CD8-positive, alpha-beta memory T cell (primary cell): Measurements from ENCODE around the gene SUFU. TPM values are rescaled to one million over a fixed set of nuclear protein-coding genes. Genes with fewer than 3 reads are reported as not detected.

Experiments
- CTCF ChIA-PET: fragments of 350-600 bp; sonication (Branson Sonifier 250); formaldehyde crosslinking; loops from one replicate; lab custom pipeline; 2021; ENCODE audit warnings: antibody characterized with exemption; lab: Charles Lee
- POLR2A ChIA-PET: fragments of 350-600 bp; sonication (Branson Sonifier 250); formaldehyde crosslinking; loops from one replicate; lab custom pipeline; 2021; ENCODE audit warnings: antibody characterized with exemption; lab: Charles Lee
- DNase-seq, 5 donors: peaks; one replicate each; pipeline versions ENCODE4 v3.0.0 to v3.0.0-alpha.2; 2020 to 2022; ENCODE audit warnings: mixed read lengths in 1 of 5
- H3K27ac ChIP-seq: one replicate; pipeline ENCODE4 v1.7.0; 2013; ENCODE audit warnings: low read depth, mild to moderate bottlenecking, low read length, moderate library complexity
- H3K27me3 ChIP-seq: 2 replicates; pipeline ENCODE4 v1.7.0; 2013; ENCODE audit warnings: low read length, mild to moderate bottlenecking; ENCODE audit not compliant: insufficient read depth, poor library complexity, severe bottlenecking
- H3K36me3 ChIP-seq: 2 replicates; pipeline ENCODE4 v1.7.0; 2013; ENCODE audit warnings: mild to moderate bottlenecking, low read length, moderate library complexity; ENCODE audit not compliant: insufficient read depth
- H3K4me1 ChIP-seq: 2 replicates; pipeline ENCODE4 v1.7.0; 2013; ENCODE audit warnings: mild to moderate bottlenecking, low read length, moderate library complexity; ENCODE audit not compliant: insufficient read depth
- H3K4me3 ChIP-seq: 2 replicates; pipeline ENCODE4 v1.7.0; 2013; ENCODE audit warnings: mild to moderate bottlenecking, low read length
- H3K9me3 ChIP-seq: 2 replicates; pipeline ENCODE4 v1.7.0; 2013; ENCODE audit warnings: mild to moderate bottlenecking, low read length
- H3K27ac Mint-ChIP-seq, 8 donors: one replicate each; pipeline ENCODE4 v1.8.0; 2020 to 2021; ENCODE audit warnings: mixed read lengths in 8 of 8, mild to moderate bottlenecking in 6 of 8, inconsistent platforms in 3 of 8, moderate library complexity in 3 of 8
- H3K27me3 Mint-ChIP-seq, 2 donors: one replicate each; pipeline ENCODE4 v1.8.0; 2020 to 2021; ENCODE audit warnings: mixed read lengths in 2 of 2, mild to moderate bottlenecking in 1 of 2, moderate library complexity in 1 of 2
- H3K36me3 Mint-ChIP-seq, 3 donors: one replicate each; pipeline ENCODE4 v1.8.0; 2020 to 2021; ENCODE audit warnings: mixed read lengths in 3 of 3, inconsistent platforms in 1 of 3, mild to moderate bottlenecking in 1 of 3
- H3K4me1 Mint-ChIP-seq, 3 donors: one replicate each; pipeline ENCODE4 v1.8.0; 2020 to 2021; ENCODE audit warnings: mixed read lengths in 3 of 3, inconsistent platforms in 1 of 3, mild to moderate bottlenecking in 1 of 3
- H3K4me3 Mint-ChIP-seq, 7 donors: one replicate each; pipeline ENCODE4 v1.8.0; 2020 to 2021; ENCODE audit warnings: mixed read lengths in 7 of 7, mild to moderate bottlenecking in 6 of 7, moderate library complexity in 4 of 7, inconsistent platforms in 2 of 7
- H3K9me3 Mint-ChIP-seq, 5 donors: one replicate each; pipeline ENCODE4 v1.8.0; 2020 to 2022; ENCODE audit warnings: mixed read lengths in 5 of 5, mild to moderate bottlenecking in 3 of 5, moderate library complexity in 2 of 5, inconsistent platforms in 1 of 5
- polyA plus RNA-seq: library from polyadenylated mRNA; unstranded; fragments of 300-500 nt; fragmentation: Illumina TruSeq; gene quantifications from one replicate; pipeline ENCODE4 v1.2.3, GENCODE V29; 2021
- total RNA-seq, 2 experiments: library from RNA; stranded (reverse); gene quantifications; one replicate each; pipeline ENCODE4 v1.2.3, GENCODE V29; 2021

Gene SUFU
- total and polyA plus RNA-seq, 3 experiments from 2014 or later = 7.5 to 8.3 (median 8.3) TPM

DNA sequence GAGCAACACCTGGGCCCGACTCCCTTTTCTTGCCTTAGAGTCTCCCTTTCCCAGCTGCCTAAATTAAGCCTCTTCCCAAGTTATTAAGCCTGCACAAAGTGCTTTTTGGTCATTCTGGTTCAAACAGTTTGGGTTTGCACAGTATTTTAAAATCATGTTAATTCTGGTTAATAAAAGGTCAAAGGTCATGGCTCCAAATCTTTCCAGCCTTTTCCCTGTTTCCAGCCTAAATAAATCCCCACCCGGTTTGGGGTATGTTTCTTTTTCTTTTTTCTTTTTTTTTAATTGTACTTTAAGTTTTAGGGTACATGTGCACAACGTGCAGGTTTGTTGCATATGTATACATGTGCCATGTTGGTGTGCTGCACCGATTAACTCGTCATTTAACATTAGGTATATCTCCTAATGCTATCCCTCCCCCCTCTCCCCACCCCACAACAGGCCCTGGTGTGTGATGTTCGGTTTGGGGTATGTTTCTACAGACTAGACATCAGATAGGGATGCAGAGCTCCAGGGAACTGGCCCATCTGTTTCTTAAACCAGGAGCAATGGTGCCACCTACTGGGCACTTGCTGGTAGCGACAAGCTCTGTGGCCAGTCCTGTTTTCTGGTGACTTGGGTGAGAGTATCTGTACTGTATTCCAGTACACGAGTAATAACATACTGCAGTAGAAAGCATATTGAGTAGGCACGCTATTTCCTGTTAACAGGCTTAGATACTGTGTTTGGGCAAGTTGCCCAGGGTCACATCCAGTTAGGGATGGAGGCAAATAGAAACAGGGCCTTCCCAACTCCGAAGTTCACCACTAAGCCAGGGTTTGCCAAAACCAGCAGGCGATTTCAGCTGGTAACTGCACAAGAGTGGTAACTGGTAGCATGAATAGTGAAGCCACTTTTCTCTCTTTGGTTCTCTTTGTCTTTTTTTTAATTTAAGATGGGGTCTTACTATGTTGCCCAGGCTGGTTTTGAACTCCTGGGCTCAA lies 80.0 kb downstream of the SUFU start:
- peak; percentile 64 to 87 (median 66) for DNase-seq
- CTCF ChIA-PET = interaction anchor here (0.6 to 4.0 kb wide), 27 partner anchors 9 to 414 kb away, joined by 3 to 36 read pairs (median 4); partner anchors contain the start of genes ACTR1A, ELOVL3, NFKB2 and SUFU

GRCh38 chr10:102585026-102585425 lies 81.3 kb downstream of the SUFU start:
- POLR2A ChIA-PET = interaction anchor here (0.6 kb wide), 1 partner anchor 378 kb away, joined by 3 read pairs; no protein-coding TSS in a partner anchor
- no peak for DNase-seq
- Histone ChIP-seq H3K4me1 (no peaks in the 10 kb centered on the region), H3K36me3 (no peaks in the 10 kb centered on the region), H3K27ac (no peak overlapping the region), H3K9me3 (no peaks in the 10 kb centered on the region), H3K4me3 (no peak overlapping the region), H3K27me3 (no peaks in the 10 kb centered on the region)
- CTCF ChIA-PET = interaction anchor here (1.1 to 3.1 kb wide), 4 partner anchors 106 to 416 kb away, joined by 3 to 10 read pairs (median 6); no protein-coding TSS in a partner anchor
- Mint-ChIP-seq H3K4me3 (no peak overlapping the region), H3K4me1 (peaks cover 0 to 8% (median 6%) of the 10 kb centered on the region in 3 donors), H3K36me3 (no peaks in the 10 kb centered on the region), H3K27me3 (no peaks in the 10 kb centered on the region), H3K9me3 (no peaks in the 10 kb centered on the region), H3K27ac (no peak overlapping the region)

More for the DNA sequence above, 80.0 kb downstream of the SUFU start:
- no peak overlapping the region for H3K4me3 Mint-ChIP-seq
- H3K9me3 Mint-ChIP-seq = no peaks in the 10 kb centered on the region
- H3K36me3 ChIP-seq = no peaks in the 10 kb centered on the region
- H3K27me3 Mint-ChIP-seq = no peaks in the 10 kb centered on the region
- H3K4me3 ChIP-seq = no peak overlapping the region
- H3K4me1 ChIP-seq = no peaks in the 10 kb centered on the region
- H3K36me3 Mint-ChIP-seq = no peaks in the 10 kb centered on the region
- H3K4me1 Mint-ChIP-seq = peaks cover 0 to 12% (median 6%) of the 10 kb centered on the region in 3 donors
- no peak overlapping the region for H3K27ac ChIP-seq
- H3K9me3 ChIP-seq = no peaks in the 10 kb centered on the region
- no peaks in the 10 kb centered on the region for H3K27me3 ChIP-seq
- POLR2A ChIA-PET = interaction anchor here (0.5 to 2.0 kb wide), 6 partner anchors 61 to 354 kb away, joined by 3 to 10 read pairs (median 4); partner anchors contain the start of genes ACTR1A, SUFU and TRIM8
- H3K27ac Mint-ChIP-seq = peak overlapping the region in 4 of 8 donors; percentile 50 to 71 (median 58)

DNA sequence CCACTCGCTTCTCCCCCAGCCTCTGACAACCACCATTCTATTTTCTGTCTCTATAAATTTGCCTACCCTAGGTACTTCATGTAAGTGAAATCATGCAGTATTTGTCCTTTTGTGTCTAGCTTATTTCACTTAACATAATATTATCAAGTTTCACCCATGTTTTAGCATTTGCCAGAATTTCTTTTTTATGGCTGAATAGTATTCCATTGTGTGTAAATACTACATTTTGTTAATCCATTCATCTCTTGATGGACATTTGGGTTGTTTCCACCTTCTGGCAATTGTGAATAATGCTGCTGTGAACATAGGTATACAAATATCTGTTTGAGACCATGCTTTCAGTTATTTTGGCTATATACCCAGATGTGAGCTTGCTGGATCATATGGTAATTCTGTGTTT lies 83.1 kb downstream of the SUFU start:
- no peak for DNase-seq
- Histone ChIP-seq H3K27me3 (no peaks in the 10 kb centered on the region), H3K27ac (no peak overlapping the region), H3K9me3 (no peaks in the 10 kb centered on the region), H3K4me1 (no peaks in the 10 kb centered on the region), H3K36me3 (no peaks in the 10 kb centered on the region), H3K4me3 (no peak overlapping the region)
- peaks cover 0 to 2% (median 0%) of the 10 kb centered on the region in 3 donors for H3K36me3 Mint-ChIP-seq
- POLR2A ChIA-PET = no interaction called here
- H3K4me1 Mint-ChIP-seq = peaks cover 2 to 8% (median 6%) of the 10 kb centered on the region in 3 donors
- no peak overlapping the region for H3K4me3 Mint-ChIP-seq
- H3K27me3 Mint-ChIP-seq = no peaks in the 10 kb centered on the region
- no peaks in the 10 kb centered on the region for H3K9me3 Mint-ChIP-seq
- CTCF ChIA-PET = interaction anchor here (1.3 kb wide), 1 partner anchor 82 kb away, joined by 3 read pairs; no protein-coding TSS in a partner anchor
- H3K27ac Mint-ChIP-seq = peak overlapping the region in 1 of 8 donors; percentile 29

GRCh38 chr10:102588875-102589274 lies 85.1 kb downstream of the SUFU start:
- ChIA-PET POLR2A (no interaction called here), CTCF (no interaction called here)
- Mint-ChIP-seq H3K9me3 (no peaks in the 10 kb centered on the region), H3K27me3 (no peaks in the 10 kb centered on the region), H3K36me3 (peaks cover 0 to 10% (median 4%) of the 10 kb centered on the region in 3 donors), H3K4me3 (no peak overlapping the region), H3K27ac (no peak overlapping the region), H3K4me1 (peaks cover 0 to 6% (median 4%) of the 10 kb centered on the region in 3 donors)
- Histone ChIP-seq H3K36me3 (no peaks in the 10 kb centered on the region), H3K4me3 (no peak overlapping the region), H3K9me3 (no peaks in the 10 kb centered on the region), H3K27me3 (no peaks in the 10 kb centered on the region), H3K27ac (no peak overlapping the region), H3K4me1 (no peaks in the 10 kb centered on the region)
- DNase-seq = no peak

GRCh38 chr10:102593074-102593803 lies 89.5 kb downstream of the SUFU start:
- Mint-ChIP-seq H3K9me3 (no peaks in the 10 kb centered on the region), H3K27ac (peak overlapping the region in 1 of 8 donors; percentile 41), H3K36me3 (peaks cover 0 to 42% (median 9%) of the 10 kb centered on the region in 3 donors), H3K4me1 (peaks cover 0 to 6% (median 3%) of the 10 kb centered on the region in 3 donors), H3K27me3 (no peaks in the 10 kb centered on the region), H3K4me3 (no peak overlapping the region)
- H3K36me3 ChIP-seq = peaks cover 7% of the 10 kb centered on the region
- POLR2A ChIA-PET = no interaction called here
- H3K27ac ChIP-seq = no peak overlapping the region
- H3K27me3 ChIP-seq = no peaks in the 10 kb centered on the region
- CTCF ChIA-PET = interaction anchor here (1.4 kb wide), 1 partner anchor 9 kb away, joined by 5 read pairs; no protein-coding TSS in a partner anchor
- DNase-seq = no peak
- H3K4me3 ChIP-seq = no peak overlapping the region
- no peaks in the 10 kb centered on the region for H3K4me1 ChIP-seq
- no peaks in the 10 kb centered on the region for H3K9me3 ChIP-seq

- peaks cover 0 to 6% (median 0%) of the 10 kb centered on the region in 3 donors for H3K4me1 Mint-ChIP-seq
- no peaks in the 10 kb centered on the region for H3K9me3 Mint-ChIP-seq
- Histone ChIP-seq H3K9me3 (no peaks in the 10 kb centered on the region), H3K27ac (no peak overlapping the region), H3K27me3 (no peaks in the 10 kb centered on the region), H3K36me3 (peaks cover 11% of the 10 kb centered on the region), H3K4me3 (no peak overlapping the region), H3K4me1 (no peaks in the 10 kb centered on the region)
- DNase-seq = no peak
- ChIA-PET POLR2A (no interaction called here), CTCF (interaction anchor here (1.4 kb wide), 1 partner anchor 10 kb away, joined by 5 read pairs; no protein-coding TSS in a partner anchor)
- H3K36me3 Mint-ChIP-seq = peaks cover 0 to 47% (median 13%) of the 10 kb centered on the region in 3 donors
- H3K27me3 Mint-ChIP-seq = no peaks in the 10 kb centered on the region
- H3K4me3 Mint-ChIP-seq = no peak overlapping the region
- peak overlapping the region in 1 of 8 donors; percentile 65 for H3K27ac Mint-ChIP-seq
Observed at GRCh38 chr10:102593804-102594079, 90.0 kb downstream of the SUFU start.

DNA sequence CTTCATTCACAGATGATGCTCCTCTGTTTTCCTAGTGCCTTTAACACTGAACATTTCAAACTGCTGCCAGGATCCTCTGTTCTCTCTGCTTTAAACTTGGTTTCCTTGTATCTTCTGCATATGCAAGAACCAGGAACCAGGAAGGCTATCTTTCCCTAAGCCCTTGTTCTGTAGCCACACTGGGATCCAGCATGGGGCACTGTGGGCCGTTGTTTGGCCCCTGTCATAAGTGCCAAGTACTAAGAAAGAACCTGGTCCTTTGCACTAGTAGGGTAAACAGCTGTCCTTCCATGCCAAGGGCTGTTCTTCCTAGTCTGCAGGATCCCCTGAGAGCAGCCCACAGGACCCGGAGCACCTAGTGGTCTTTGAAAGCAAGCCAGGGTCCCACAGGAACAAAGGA lies 91.5 kb downstream of the SUFU start:
- ChIA-PET POLR2A (no interaction called here), CTCF (interaction anchor here (1.2 kb wide), 1 partner anchor 12 kb away, joined by 3 read pairs; no protein-coding TSS in a partner anchor)
- H3K36me3 ChIP-seq = peaks cover 20% of the 10 kb centered on the region
- Mint-ChIP-seq H3K27ac (no peak overlapping the region), H3K4me3 (no peak overlapping the region), H3K4me1 (peaks cover 0 to 6% (median 0%) of the 10 kb centered on the region in 3 donors), H3K36me3 (peaks cover 0 to 62% (median 14%) of the 10 kb centered on the region in 3 donors), H3K9me3 (no peaks in the 10 kb centered on the region), H3K27me3 (no peaks in the 10 kb centered on the region)
- no peak for DNase-seq
- H3K4me3 ChIP-seq = no peak overlapping the region
- H3K27ac ChIP-seq = no peak overlapping the region
- H3K27me3 ChIP-seq = no peaks in the 10 kb centered on the region
- no peaks in the 10 kb centered on the region for H3K4me1 ChIP-seq
- H3K9me3 ChIP-seq = no peaks in the 10 kb centered on the region
